Ectodermal cell (in vitro differentiated cells): Measurements from ENCODE around the gene KCTD7.
"Not testable (repeated sequence)": the region's sequence is repeated elsewhere in the genome, so short reads cannot be mapped to it uniquely, and the experiment has no call there.

Experiments used
- H3K27ac ChIP-seq: 2 replicates; pipeline ENCODE4 v1.7.0; 2013; ENCODE audit warnings: mild to moderate bottlenecking, low read depth, low read length; ENCODE audit not compliant: insufficient read depth, poor library complexity, severe bottlenecking
- H3K27me3 ChIP-seq: 2 replicates; pipeline ENCODE4 v1.7.0; 2013; ENCODE audit warnings: mild to moderate bottlenecking, low read length; ENCODE audit not compliant: insufficient read depth, control insufficient read depth, poor library complexity, severe bottlenecking
- H3K36me3 ChIP-seq: one replicate; pipeline ENCODE4 v1.7.0; 2013; ENCODE audit warnings: low read length; ENCODE audit not compliant: control insufficient read depth, insufficient read depth
- H3K4me1 ChIP-seq: one replicate; pipeline ENCODE4 v1.7.0; 2013; ENCODE audit warnings: low read length; ENCODE audit not compliant: control insufficient read depth, insufficient read depth
- H3K4me3 ChIP-seq: 2 replicates; pipeline ENCODE4 v1.7.0; 2013; ENCODE audit warnings: low read depth, low read length, control low read depth; ENCODE audit not compliant: insufficient read depth
- H3K9me3 ChIP-seq: 2 replicates; pipeline ENCODE4 v1.7.0; 2013; ENCODE audit warnings: mild to moderate bottlenecking, low read length, moderate library complexity; ENCODE audit not compliant: control insufficient read depth
- WGBS, 2 experiments: methylation state at CpG; one replicate each; pipeline ENCODE4 v1.1.7; 2013; ENCODE audit warnings: missing lambda C conversion rate in 2 of 2; 5-methylcytosine and 5-hydroxymethylcytosine counted together

KCTD7 gene

DNA sequence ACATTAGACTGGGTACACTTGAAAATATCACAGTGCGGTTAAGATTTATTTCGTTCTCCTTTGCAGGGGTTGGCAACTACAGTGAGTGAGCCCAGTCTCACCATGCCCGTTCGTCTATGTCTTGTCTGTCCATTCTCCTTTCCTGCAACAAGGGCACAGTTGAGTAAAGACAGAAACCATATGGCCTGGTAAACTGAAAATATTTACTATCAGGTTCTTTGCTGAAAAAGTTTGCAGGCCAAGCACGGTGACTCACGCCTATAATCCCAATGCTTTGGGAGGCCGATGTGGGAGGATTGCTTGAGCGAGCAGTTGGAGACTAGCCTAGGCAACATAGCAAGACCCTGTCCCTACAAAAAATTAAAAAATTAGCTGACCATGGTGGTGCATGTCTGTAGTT is 11.4 kb upstream of the KCTD7 start:
- H3K27me3 ChIP-seq: no peaks in the 10 kb centered on the region
- H3K4me3 ChIP-seq: no peak overlapping the region
- no peaks in the 10 kb centered on the region for H3K36me3 ChIP-seq
- H3K4me1 ChIP-seq: peaks cover 4% of the 10 kb centered on the region
- WGBS, 2 experiments: 93 to 95% methylated on average over 8 of the region's 8 CpGs
- H3K9me3 ChIP-seq: no peaks in the 10 kb centered on the region
- H3K27ac ChIP-seq: no peak overlapping the region

- not testable (repeated sequence) for H3K27me3 ChIP-seq, H3K9me3 ChIP-seq, H3K4me3 ChIP-seq, H3K27ac ChIP-seq, H3K4me1 ChIP-seq, H3K36me3 ChIP-seq
- 10 to 26% methylated on average over 4 of the region's 4 CpGs for WGBS, 2 experiments
Measured at GRCh38 chr7:66619341-66619948, 9.2 kb upstream of the KCTD7 start.

DNA sequence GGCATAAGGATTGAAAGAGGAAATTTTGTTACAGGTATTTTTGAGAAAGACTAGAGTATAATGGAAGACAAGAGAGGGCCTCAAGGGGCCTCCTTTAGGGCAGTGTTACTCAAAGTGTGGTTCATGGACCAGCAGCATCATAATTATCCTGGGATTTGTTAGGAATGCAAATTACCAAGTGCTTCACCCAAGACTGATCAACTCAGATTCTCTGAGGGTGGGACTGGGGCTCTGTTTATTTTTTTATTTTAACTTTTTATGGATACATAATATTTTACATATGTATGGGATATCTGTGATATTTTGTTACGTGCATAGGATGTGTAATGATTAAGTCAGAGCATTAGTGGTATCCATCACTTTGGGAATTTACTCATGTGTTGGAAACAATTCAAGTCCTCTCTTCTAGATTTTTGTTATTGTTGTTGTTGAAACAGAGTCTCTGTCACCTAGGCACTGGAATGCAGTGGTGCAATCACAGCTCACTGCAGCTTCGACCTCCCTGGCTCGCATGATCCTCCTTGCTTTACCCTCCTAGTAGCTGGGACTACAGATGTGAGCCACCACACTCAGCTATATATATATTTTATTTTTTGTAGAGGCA is 2.2 kb upstream of the KCTD7 start:
- Histone ChIP-seq H3K27ac (no peak overlapping the region), H3K4me1 (peaks cover 3% of the 10 kb centered on the region)
- WGBS, 2 experiments: 79 to 95% methylated on average over 3 of the region's 3 CpGs

DNA sequence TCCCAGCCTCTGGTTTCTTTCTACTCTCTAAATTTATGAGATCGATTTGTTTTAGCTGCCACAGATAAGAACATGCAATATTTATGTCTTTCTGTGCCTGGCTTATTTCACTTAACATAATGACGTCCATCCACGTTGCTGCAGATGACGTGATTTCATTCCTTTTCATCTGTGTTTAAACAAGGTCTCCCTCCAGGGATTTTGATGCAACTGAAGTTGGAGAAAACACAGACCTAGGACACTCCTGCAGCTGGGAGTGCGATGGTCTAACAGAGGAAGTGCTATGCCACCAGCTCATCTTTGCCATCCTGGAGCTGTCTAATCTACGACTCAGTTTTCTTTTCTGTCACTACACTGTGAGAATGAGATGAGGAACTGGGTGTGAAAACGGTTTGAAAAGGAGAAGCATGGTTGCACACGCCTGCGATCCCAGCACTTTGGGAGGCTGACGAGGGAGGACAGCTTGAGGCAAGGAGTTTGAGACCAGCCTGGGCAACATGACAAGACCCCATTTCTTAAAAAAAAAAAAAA is 1.5 kb upstream of the KCTD7 start:
- Histone ChIP-seq H3K27ac (no peak overlapping the region), H3K27me3 (no peaks in the 10 kb centered on the region), H3K4me3 (no peak overlapping the region), H3K36me3 (no peaks in the 10 kb centered on the region), H3K4me1 (peaks cover 3% of the 10 kb centered on the region), H3K9me3 (no peaks in the 10 kb centered on the region)
- WGBS, 2 experiments: 92 to 94% methylated on average over 10 of the region's 10 CpGs

More for the DNA sequence above, 2.2 kb upstream of the KCTD7 start:
- Histone ChIP-seq H3K27me3 (no peaks in the 10 kb centered on the region), H3K36me3 (no peaks in the 10 kb centered on the region), H3K9me3 (no peaks in the 10 kb centered on the region), H3K4me3 (no peak overlapping the region)

GRCh38 chr7:66627881-66628360 is 760 bp upstream of the KCTD7 start:
- H3K27me3 ChIP-seq: no peaks in the 10 kb centered on the region
- peaks cover 3% of the 10 kb centered on the region for H3K4me1 ChIP-seq
- H3K9me3 ChIP-seq: no peaks in the 10 kb centered on the region
- 25 to 26% methylated on average over 18 of the region's 18 CpGs for WGBS, 2 experiments
- H3K4me3 ChIP-seq: peak overlapping the region; percentile 90
- H3K36me3 ChIP-seq: no peaks in the 10 kb centered on the region
- H3K27ac ChIP-seq: peak overlapping the region; percentile 85

DNA sequence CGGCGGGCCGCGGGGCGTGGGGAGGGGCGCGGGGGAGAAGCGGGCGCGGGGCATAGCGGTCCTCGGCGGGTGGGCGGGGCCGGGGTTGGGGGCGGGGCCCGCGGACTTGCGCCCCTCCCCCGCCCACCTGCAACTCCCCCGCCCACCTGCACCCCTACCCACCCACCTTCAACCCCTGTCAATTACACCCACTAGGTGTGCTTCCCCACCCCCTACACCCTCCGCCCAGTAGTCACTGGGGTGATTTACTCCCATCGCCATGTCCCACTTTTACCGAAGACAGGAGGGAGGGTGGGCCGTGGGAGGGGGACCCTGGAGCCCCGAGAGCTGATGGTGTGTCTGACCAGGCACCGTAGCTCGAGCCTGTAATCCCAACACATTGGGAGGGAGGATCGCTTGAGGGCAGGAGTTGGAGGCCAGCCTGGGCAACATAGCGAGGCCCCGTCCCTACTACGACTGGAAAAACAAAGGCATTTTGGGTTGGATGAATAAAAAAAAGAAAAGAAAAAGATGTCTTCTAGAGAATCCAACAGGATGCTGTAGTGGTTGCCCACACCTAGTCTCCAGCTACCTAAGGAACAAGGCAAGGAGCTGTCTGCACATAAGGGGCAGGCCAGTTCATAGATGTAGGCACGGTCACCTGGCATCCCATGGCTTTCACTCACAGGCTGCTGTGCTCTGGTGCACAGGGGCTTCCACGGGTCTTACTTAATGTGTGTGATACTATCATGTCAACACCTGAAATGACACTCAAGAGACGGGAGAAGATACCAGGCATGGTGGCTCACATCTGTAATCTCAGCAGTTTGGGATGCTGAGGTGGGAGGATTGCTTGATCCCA is 761 bp downstream of the KCTD7 start:
- H3K27me3 ChIP-seq: no peaks in the 10 kb centered on the region
- H3K9me3 ChIP-seq: no peaks in the 10 kb centered on the region
- 19 to 20% methylated on average over 32 to 33 of the region's 35 CpGs for WGBS, 2 experiments
- H3K4me3 ChIP-seq: peak overlapping the region; percentile 90
- H3K36me3 ChIP-seq: no peaks in the 10 kb centered on the region
- peaks cover 3% of the 10 kb centered on the region for H3K4me1 ChIP-seq
- peak overlapping the region; percentile 87 for H3K27ac ChIP-seq

DNA sequence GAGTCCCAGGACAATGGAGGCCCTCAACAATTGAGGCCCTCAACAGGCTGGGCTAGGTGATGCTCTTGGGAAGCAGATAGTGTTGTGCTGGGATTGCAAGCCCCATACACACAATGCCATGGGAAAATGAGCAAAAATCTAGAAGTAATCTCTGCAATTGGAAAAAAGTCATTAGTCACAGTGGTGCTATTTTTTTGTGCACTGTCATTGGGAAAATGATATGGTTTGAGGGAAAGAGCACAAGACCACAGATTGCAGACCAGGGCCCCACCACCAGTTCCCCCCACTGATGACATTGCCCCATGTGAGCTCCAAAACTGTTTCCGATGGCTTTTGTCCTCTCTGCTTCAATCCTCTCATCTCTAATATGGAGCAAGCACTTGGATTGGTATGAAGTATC is 1.9 kb downstream of the KCTD7 start:
- Histone ChIP-seq H3K4me3 (no peak overlapping the region), H3K36me3 (no peaks in the 10 kb centered on the region), H3K27me3 (no peaks in the 10 kb centered on the region), H3K27ac (no peak overlapping the region), H3K4me1 (peaks cover 3% of the 10 kb centered on the region), H3K9me3 (no peaks in the 10 kb centered on the region)
- 100% methylated on average over 1 of the region's 1 CpG for WGBS, 2 experiments

- no peak overlapping the region for H3K27ac ChIP-seq
- peaks cover 3% of the 10 kb centered on the region for H3K4me1 ChIP-seq
- no peaks in the 10 kb centered on the region for H3K9me3 ChIP-seq
- H3K4me3 ChIP-seq: no peak overlapping the region
- no peaks in the 10 kb centered on the region for H3K27me3 ChIP-seq
- 88 to 92% methylated on average over 6 of the region's 6 CpGs for WGBS, 2 experiments
- H3K36me3 ChIP-seq: no peaks in the 10 kb centered on the region
Measured at GRCh38 chr7:66631471-66631870, 2.8 kb downstream of the KCTD7 start.

- 90 to 97% methylated on average over 4 of the region's 4 CpGs for WGBS, 2 experiments
- Histone ChIP-seq H3K9me3 (no peaks in the 10 kb centered on the region), H3K4me3 (no peak overlapping the region), H3K27me3 (no peaks in the 10 kb centered on the region), H3K36me3 (peaks cover 4% of the 10 kb centered on the region), H3K27ac (no peak overlapping the region), H3K4me1 (no peaks in the 10 kb centered on the region)
Measured at GRCh38 chr7:66634816-66635215, 6.1 kb downstream of the KCTD7 start.

- not testable (repeated sequence) for H3K9me3 ChIP-seq, H3K4me1 ChIP-seq, H3K27ac ChIP-seq, H3K4me3 ChIP-seq, H3K27me3 ChIP-seq, H3K36me3 ChIP-seq
- no CpG with 5 or more reads among the region's 4 CpGs for WGBS, 2 experiments
Measured at GRCh38 chr7:66635322-66635981, 6.8 kb downstream of the KCTD7 start.
